ENCODE measurements around the gene TVP23B.
"Not testable (repeated sequence)": the region's sequence is repeated elsewhere in the genome, so short reads cannot be mapped to it uniquely, and the experiment has no call there.

TVP23B gene

GRCh38 chr17:18780991-18781718 lies at the start of gene TVP23B:
TSS of gene TVP23B (plus strand) at chr17:18781183. CDS start at chr17:18781294, 111 bp downstream.
- not testable (repeated sequence) for H3K4me1 ChIP-seq (ENCODE audit: insufficient read depth, low read length, severe bottlenecking); H3K79me2 ChIP-seq (ENCODE audit: insufficient read depth, low read length); H4K20me1 ChIP-seq (ENCODE audit: insufficient read depth, low read length); H3K36me3 ChIP-seq (ENCODE audit: insufficient read depth, low read length); H3F3A ChIP-seq (ENCODE audit: insufficient read depth, low read length); H3K9me3 ChIP-seq (ENCODE audit: low read length); H3K9me2 ChIP-seq (ENCODE audit: low read depth, low read length); H3K27ac ChIP-seq (ENCODE audit: low read depth, low read length, poor library complexity, severe bottlenecking); H3K27me3 ChIP-seq (ENCODE audit: insufficient read depth, low read length); H2AFZ ChIP-seq (ENCODE audit: low read length)
- Histone ChIP-seq H3K4me2 (ENCODE audit: low read length) (peak within 1 kb of the TSS; percentile 58), H3K9ac (ENCODE audit: low read length) (peak within 1 kb of the TSS; percentile 73), H3K4me3 (ENCODE audit: low read depth, low read length, poor library complexity, severe bottlenecking) (peak within 1 kb of the TSS; percentile 73)

GRCh38 chr17:18732438-18732837 lies 48.5 kb upstream of the TVP23B start:
- H3K27ac ChIP-seq (ENCODE audit: low read depth, low read length, poor library complexity, severe bottlenecking); H3K36me3 ChIP-seq (ENCODE audit: insufficient read depth, low read length); H4K20me1 ChIP-seq (ENCODE audit: insufficient read depth, low read length); H3K4me2 ChIP-seq (ENCODE audit: low read length); H3K4me3 ChIP-seq (ENCODE audit: low read depth, low read length, poor library complexity, severe bottlenecking); H2AFZ ChIP-seq (ENCODE audit: low read length); H3K9me3 ChIP-seq (ENCODE audit: low read length); H3K27me3 ChIP-seq (ENCODE audit: insufficient read depth, low read length); H3K79me2 ChIP-seq (ENCODE audit: insufficient read depth, low read length); H3K9ac ChIP-seq (ENCODE audit: low read length); H3K9me2 ChIP-seq (ENCODE audit: low read depth, low read length); H3F3A ChIP-seq (ENCODE audit: insufficient read depth, low read length); H3K4me1 ChIP-seq (ENCODE audit: insufficient read depth, low read length, severe bottlenecking): not testable (repeated sequence)

GRCh38 chr17:18733350-18733749 lies 47.6 kb upstream of the TVP23B start:
- not testable (repeated sequence) for H3K9ac ChIP-seq (ENCODE audit: low read length); H3K27me3 ChIP-seq (ENCODE audit: insufficient read depth, low read length); H3K4me1 ChIP-seq (ENCODE audit: insufficient read depth, low read length, severe bottlenecking); H3K9me2 ChIP-seq (ENCODE audit: low read depth, low read length); H3K9me3 ChIP-seq (ENCODE audit: low read length); H3K36me3 ChIP-seq (ENCODE audit: insufficient read depth, low read length); H4K20me1 ChIP-seq (ENCODE audit: insufficient read depth, low read length); H3F3A ChIP-seq (ENCODE audit: insufficient read depth, low read length); H3K79me2 ChIP-seq (ENCODE audit: insufficient read depth, low read length); H3K4me2 ChIP-seq (ENCODE audit: low read length); H2AFZ ChIP-seq (ENCODE audit: low read length); H3K4me3 ChIP-seq (ENCODE audit: low read depth, low read length, poor library complexity, severe bottlenecking); H3K27ac ChIP-seq (ENCODE audit: low read depth, low read length, poor library complexity, severe bottlenecking)

- H3K4me3 ChIP-seq (ENCODE audit: low read depth, low read length, poor library complexity, severe bottlenecking); H3F3A ChIP-seq (ENCODE audit: insufficient read depth, low read length); H2AFZ ChIP-seq (ENCODE audit: low read length): not testable (repeated sequence)
Measured at GRCh38 chr17:18739616-18740391, 41.2 kb upstream of the TVP23B start.

GRCh38 chr17:18741228-18741627 lies 39.8 kb upstream of the TVP23B start:
- not testable (repeated sequence) for H3K4me1 ChIP-seq (ENCODE audit: insufficient read depth, low read length, severe bottlenecking); H3K4me3 ChIP-seq (ENCODE audit: low read depth, low read length, poor library complexity, severe bottlenecking); H3K9me3 ChIP-seq (ENCODE audit: low read length); H3K36me3 ChIP-seq (ENCODE audit: insufficient read depth, low read length); H2AFZ ChIP-seq (ENCODE audit: low read length); H3K27ac ChIP-seq (ENCODE audit: low read depth, low read length, poor library complexity, severe bottlenecking); H3K27me3 ChIP-seq (ENCODE audit: insufficient read depth, low read length); H3K79me2 ChIP-seq (ENCODE audit: insufficient read depth, low read length); H3K9me2 ChIP-seq (ENCODE audit: low read depth, low read length); H3F3A ChIP-seq (ENCODE audit: insufficient read depth, low read length); H3K9ac ChIP-seq (ENCODE audit: low read length); H3K4me2 ChIP-seq (ENCODE audit: low read length); H4K20me1 ChIP-seq (ENCODE audit: insufficient read depth, low read length)

More at GRCh38 chr17:18739616-18740391, 41.2 kb upstream of the TVP23B start:
- H3K9me2 ChIP-seq (ENCODE audit: low read depth, low read length); H3K79me2 ChIP-seq (ENCODE audit: insufficient read depth, low read length); H4K20me1 ChIP-seq (ENCODE audit: insufficient read depth, low read length); H3K4me2 ChIP-seq (ENCODE audit: low read length); H3K27me3 ChIP-seq (ENCODE audit: insufficient read depth, low read length); H3K9ac ChIP-seq (ENCODE audit: low read length); H3K4me1 ChIP-seq (ENCODE audit: insufficient read depth, low read length, severe bottlenecking); H3K36me3 ChIP-seq (ENCODE audit: insufficient read depth, low read length); H3K27ac ChIP-seq (ENCODE audit: low read depth, low read length, poor library complexity, severe bottlenecking); H3K9me3 ChIP-seq (ENCODE audit: low read length): not testable (repeated sequence)

GRCh38 chr17:18743699-18744421 lies 37.1 kb upstream of the TVP23B start, which contains the start of gene FBXW10:
TSS of gene FBXW10 (plus strand) at chr17:18744054. CDS start at chr17:18744245, 191 bp downstream.
- H3F3A ChIP-seq (ENCODE audit: insufficient read depth, low read length); H3K4me3 ChIP-seq (ENCODE audit: low read depth, low read length, poor library complexity, severe bottlenecking); H3K27ac ChIP-seq (ENCODE audit: low read depth, low read length, poor library complexity, severe bottlenecking); H2AFZ ChIP-seq (ENCODE audit: low read length); H3K79me2 ChIP-seq (ENCODE audit: insufficient read depth, low read length); H3K9me3 ChIP-seq (ENCODE audit: low read length); H3K4me1 ChIP-seq (ENCODE audit: insufficient read depth, low read length, severe bottlenecking); H3K9me2 ChIP-seq (ENCODE audit: low read depth, low read length); H4K20me1 ChIP-seq (ENCODE audit: insufficient read depth, low read length); H3K27me3 ChIP-seq (ENCODE audit: insufficient read depth, low read length); H3K9ac ChIP-seq (ENCODE audit: low read length); H3K4me2 ChIP-seq (ENCODE audit: low read length); H3K36me3 ChIP-seq (ENCODE audit: insufficient read depth, low read length): not testable (repeated sequence)

GRCh38 chr17:18744726-18745125 lies 36.3 kb upstream of the TVP23B start:
- H3K4me3 ChIP-seq (ENCODE audit: low read depth, low read length, poor library complexity, severe bottlenecking); H2AFZ ChIP-seq (ENCODE audit: low read length); H3K4me1 ChIP-seq (ENCODE audit: insufficient read depth, low read length, severe bottlenecking); H3K27ac ChIP-seq (ENCODE audit: low read depth, low read length, poor library complexity, severe bottlenecking); H4K20me1 ChIP-seq (ENCODE audit: insufficient read depth, low read length); H3K9me3 ChIP-seq (ENCODE audit: low read length); H3K36me3 ChIP-seq (ENCODE audit: insufficient read depth, low read length); H3K79me2 ChIP-seq (ENCODE audit: insufficient read depth, low read length); H3K4me2 ChIP-seq (ENCODE audit: low read length); H3F3A ChIP-seq (ENCODE audit: insufficient read depth, low read length); H3K9me2 ChIP-seq (ENCODE audit: low read depth, low read length); H3K9ac ChIP-seq (ENCODE audit: low read length); H3K27me3 ChIP-seq (ENCODE audit: insufficient read depth, low read length): not testable (repeated sequence)

Measured in OCI-LY1 (cell line).